ENCODE results near the gene SOX6. TPM values are rescaled to one million over a fixed set of nuclear protein-coding genes. Genes with fewer than 3 reads are reported as not detected.

SOX6 gene
- total RNA-seq, 4 donors from 2014 or later, result 17.9 to 27.9 (median 23.3) TPM

- Histone ChIP-seq H3K4me1 (no peaks in the 10 kb centered on the region), H3K27ac (no peak overlapping the region), H3K4me3 (replicated peaks in 1 of 3) (no peak overlapping the region), H3K27me3 (no peaks in the 10 kb centered on the region), H3K36me3 (no peaks in the 10 kb centered on the region), H3K9me3 (no peaks in the 10 kb centered on the region)
- WGBS, 2 donors, result 39 to 46% methylated on average over 1 of the region's 1 CpG
- DNase-seq, result no peak
- intact Hi-C loops (cut with DNase I), result no loop called here
- TF ChIP-seq CTCF (IDR thresholded peaks at IDR 0.05) (peak in 1 of 6 experiments; percentile 28), POLR2A (IDR thresholded peaks at IDR 0.05) (no peak)
Measured at GRCh38 chr11:16089481-16089880, 266.9 kb downstream of the SOX6 start.

GRCh38 chr11:16088774-16089173, 267.6 kb downstream of the SOX6 start:
- Histone ChIP-seq H3K4me1 (no peaks in the 10 kb centered on the region), H3K36me3 (no peaks in the 10 kb centered on the region), H3K4me3 (replicated peaks in 1 of 3) (no peak overlapping the region), H3K27me3 (no peaks in the 10 kb centered on the region), H3K27ac (no peak overlapping the region), H3K9me3 (no peaks in the 10 kb centered on the region)
- TF ChIP-seq POLR2A (IDR thresholded peaks at IDR 0.05) (no peak), CTCF (IDR thresholded peaks at IDR 0.05) (no peak)
- DNase-seq, result no peak
- intact Hi-C loops (cut with DNase I), result no loop called here
- 86% methylated on average over 1 of the region's 1 CpG for WGBS, 2 donors

GRCh38 chr11:16087886-16088285, 268.5 kb downstream of the SOX6 start:
- no peaks in the 10 kb centered on the region for H3K9me3 ChIP-seq
- WGBS, 2 donors, result 85 to 94% methylated on average over 2 of the region's 2 CpGs
- H3K27me3 ChIP-seq, result no peaks in the 10 kb centered on the region
- intact Hi-C loops (cut with DNase I), result no loop called here
- H3K36me3 ChIP-seq, result no peaks in the 10 kb centered on the region
- H3K27ac ChIP-seq, result no peak overlapping the region
- DNase-seq, result no peak
- TF ChIP-seq CTCF (IDR thresholded peaks at IDR 0.05), result no peak
- H3K4me1 ChIP-seq, result no peaks in the 10 kb centered on the region
- no peak overlapping the region for H3K4me3 ChIP-seq (replicated peaks in 1 of 3)

GRCh38 chr11:16086229-16086819, 270.0 kb downstream of the SOX6 start:
- TF ChIP-seq CTCF (IDR thresholded peaks at IDR 0.05) (no peak), POLR2A (IDR thresholded peaks at IDR 0.05) (no peak)
- H3K27me3 ChIP-seq, result no peaks in the 10 kb centered on the region
- H3K27ac ChIP-seq, result no peak overlapping the region
- 80 to 90% methylated on average over 7 of the region's 7 CpGs for WGBS, 2 donors
- DNase-seq, result no peak
- no peaks in the 10 kb centered on the region for H3K9me3 ChIP-seq
- H3K4me3 ChIP-seq (replicated peaks in 1 of 3), result no peak overlapping the region
- H3K36me3 ChIP-seq, result no peaks in the 10 kb centered on the region
- intact Hi-C loops (cut with DNase I), result no loop called here
- H3K4me1 ChIP-seq, result no peaks in the 10 kb centered on the region

GRCh38 chr11:16082095-16083055, 274.0 kb downstream of the SOX6 start:
- H3K4me1 ChIP-seq, result no peaks in the 10 kb centered on the region
- no peak for DNase-seq
- H3K36me3 ChIP-seq, result no peaks in the 10 kb centered on the region
- TF ChIP-seq POLR2A (IDR thresholded peaks at IDR 0.05), result no peak
- no peak for TF ChIP-seq CTCF (IDR thresholded peaks at IDR 0.05)
- no peaks in the 10 kb centered on the region for H3K9me3 ChIP-seq
- no peaks in the 10 kb centered on the region for H3K27me3 ChIP-seq
- H3K27ac ChIP-seq, result no peak overlapping the region
- H3K4me3 ChIP-seq (replicated peaks in 1 of 3), result no peak overlapping the region
- intact Hi-C loops (cut with DNase I), result no loop called here
- WGBS, 2 donors, result 88 to 94% methylated on average over 2 of the region's 2 CpGs
